ENCODE results near the gene MYLK3. TPM values are rescaled to one million over a fixed set of nuclear protein-coding genes. Genes with fewer than 3 reads are reported as not detected.

The MYLK3 gene
- total RNA-seq, 1 experiment from 2014 or later = 0.80 TPM

DNA sequence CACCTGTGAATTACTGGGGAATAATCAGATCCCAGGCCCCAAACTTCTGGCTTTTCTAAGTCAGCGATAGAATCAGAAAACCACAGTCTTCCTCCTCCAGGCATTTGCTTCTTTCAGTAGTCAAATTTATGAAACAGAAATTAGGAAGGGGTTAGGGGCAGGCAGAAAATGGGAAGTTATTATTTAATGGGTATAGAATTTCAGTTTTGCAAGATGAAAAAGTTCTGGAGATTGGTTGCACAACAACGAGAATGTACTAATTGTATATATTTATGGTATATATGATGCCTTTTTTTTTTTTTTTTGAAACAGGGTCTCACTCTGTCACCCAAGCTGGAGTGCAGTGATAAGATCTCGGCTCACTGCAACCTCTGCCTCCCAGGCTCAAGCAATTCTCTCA, 35.2 kb downstream of the MYLK3 start:
- intact Hi-C loops (cut with micrococcal nuclease; ENCODE audit: unreplicated experiment) = no loop called here
- no peak overlapping the region for H3K4me3 Mint-ChIP-seq (ENCODE audit: low read depth, unreplicated experiment)
- H3K4me1 Mint-ChIP-seq (ENCODE audit: low read depth, unreplicated experiment) = no peaks in the 10 kb centered on the region
- CTCF ChIA-PET = no interaction called here
- TF ChIP-seq CTCF (IDR thresholded peaks at IDR 0.05; ENCODE audit: unreplicated experiment) = no peak
- no peaks in the 10 kb centered on the region for H3K9me3 Mint-ChIP-seq (ENCODE audit: low read depth, unreplicated experiment)
- BruUV-seq (replicated peaks) = no TSS peak
- no peak for DNase-seq
- no peaks in the 10 kb centered on the region for H3K27me3 Mint-ChIP-seq (ENCODE audit: unreplicated experiment)
- H3K27ac Mint-ChIP-seq (ENCODE audit: unreplicated experiment) = no peak overlapping the region
- H3K36me3 Mint-ChIP-seq (ENCODE audit: insufficient read depth, unreplicated experiment) = no peaks in the 10 kb centered on the region

DNA sequence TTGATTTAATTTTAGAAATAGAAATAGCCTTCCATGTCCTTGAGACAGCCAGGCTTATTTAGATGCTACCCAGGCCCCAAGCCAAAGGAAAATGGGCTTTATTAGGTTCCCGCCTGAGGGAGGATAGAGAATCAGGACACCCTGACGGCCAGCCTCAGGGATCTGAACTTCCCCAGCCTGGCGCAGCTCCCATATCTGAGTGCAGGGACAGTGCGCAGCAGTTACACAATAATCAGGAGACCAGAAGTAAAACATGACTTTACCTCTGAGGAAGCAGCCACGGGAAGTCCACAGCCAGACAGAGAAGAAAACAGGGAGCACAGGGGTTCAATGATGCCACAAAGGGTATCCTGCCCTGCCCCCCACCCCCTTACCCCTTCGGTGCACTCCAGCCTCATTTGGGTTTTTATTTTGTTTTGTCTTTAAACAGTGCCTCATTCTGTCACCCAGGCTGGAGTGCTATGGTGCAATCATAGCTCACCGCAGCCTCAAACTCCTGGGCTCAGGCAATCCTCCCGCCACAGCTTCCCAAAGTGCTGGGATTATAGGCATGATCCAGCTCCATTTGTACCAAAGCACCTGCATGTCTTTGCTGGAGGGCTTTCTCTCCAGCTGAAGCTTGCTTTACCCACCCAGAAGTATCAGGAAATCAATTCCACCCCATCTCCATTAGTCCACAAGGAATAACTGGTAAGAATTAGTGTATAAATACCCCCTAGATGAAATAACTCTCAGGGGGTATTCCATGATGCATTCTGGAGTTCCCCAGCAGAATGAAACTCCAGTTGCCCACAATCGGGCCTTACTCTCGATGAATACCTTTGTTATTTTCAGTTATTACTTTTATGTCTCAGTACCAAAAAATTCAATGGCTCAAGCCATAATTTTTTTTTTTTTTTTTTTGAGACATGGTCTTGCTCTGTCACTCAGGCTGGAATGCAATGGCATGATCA, 36.8 kb downstream of the MYLK3 start:
- BruUV-seq (replicated peaks) = no TSS peak
- Mint-ChIP-seq H3K4me1 (ENCODE audit: low read depth, unreplicated experiment) (no peaks in the 10 kb centered on the region), H3K4me3 (ENCODE audit: low read depth, unreplicated experiment) (no peak overlapping the region), H3K36me3 (ENCODE audit: insufficient read depth, unreplicated experiment) (no peaks in the 10 kb centered on the region), H3K9me3 (ENCODE audit: low read depth, unreplicated experiment) (no peaks in the 10 kb centered on the region), H3K27ac (ENCODE audit: unreplicated experiment) (no peak overlapping the region), H3K27me3 (ENCODE audit: unreplicated experiment) (no peaks in the 10 kb centered on the region)
- intact Hi-C loops (cut with micrococcal nuclease; ENCODE audit: unreplicated experiment) = no loop called here
- CTCF ChIA-PET = no interaction called here
- no peak for DNase-seq
- TF ChIP-seq CTCF (IDR thresholded peaks at IDR 0.05; ENCODE audit: unreplicated experiment) = no peak

DNA sequence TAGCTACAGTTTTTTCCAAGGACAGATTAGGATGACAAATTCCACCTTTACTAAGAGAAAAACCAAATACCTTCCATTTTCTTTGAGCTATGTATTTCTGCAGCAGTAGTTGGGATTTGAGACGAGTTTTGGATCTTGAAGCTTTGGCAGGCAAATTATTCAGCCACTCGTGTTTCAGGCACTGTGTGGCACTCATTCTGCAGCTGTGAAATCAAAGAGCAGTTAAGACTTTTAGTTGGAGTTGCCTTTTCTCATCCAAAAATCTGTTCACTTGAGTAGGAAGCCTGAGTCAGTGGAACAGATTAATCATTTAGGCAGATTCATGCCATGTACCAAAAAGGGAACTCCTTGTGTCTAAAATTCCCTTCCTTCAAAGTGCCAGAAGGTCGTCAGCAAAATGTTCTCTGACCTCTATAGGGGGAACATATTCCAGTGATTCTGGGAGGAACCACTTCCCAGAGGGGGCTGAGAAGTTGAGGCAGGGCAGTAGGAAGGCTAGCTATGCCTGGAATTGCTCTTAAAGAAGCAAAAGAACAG, 38.6 kb downstream of the MYLK3 start:
- Mint-ChIP-seq H3K27ac (ENCODE audit: unreplicated experiment) (no peak overlapping the region), H3K4me1 (ENCODE audit: low read depth, unreplicated experiment) (no peaks in the 10 kb centered on the region), H3K4me3 (ENCODE audit: low read depth, unreplicated experiment) (no peak overlapping the region), H3K36me3 (ENCODE audit: insufficient read depth, unreplicated experiment) (no peaks in the 10 kb centered on the region), H3K27me3 (ENCODE audit: unreplicated experiment) (no peaks in the 10 kb centered on the region), H3K9me3 (ENCODE audit: low read depth, unreplicated experiment) (no peaks in the 10 kb centered on the region)
- intact Hi-C loops (cut with micrococcal nuclease; ENCODE audit: unreplicated experiment) = no loop called here
- DNase-seq = no peak
- no peak for TF ChIP-seq CTCF (IDR thresholded peaks at IDR 0.05; ENCODE audit: unreplicated experiment)
- CTCF ChIA-PET = interaction anchor here (0.7 to 1.0 kb wide), 2 partner anchors 10 to 92 kb away, joined by 3 to 4 read pairs; no protein-coding TSS in a partner anchor
- BruUV-seq (replicated peaks) = no TSS peak

GRCh38 chr16:46706642-46707041, 41.5 kb downstream of the MYLK3 start:
- Mint-ChIP-seq H3K4me1 (ENCODE audit: low read depth, unreplicated experiment) (no peaks in the 10 kb centered on the region), H3K36me3 (ENCODE audit: insufficient read depth, unreplicated experiment) (no peaks in the 10 kb centered on the region), H3K27ac (ENCODE audit: unreplicated experiment) (no peak overlapping the region), H3K9me3 (ENCODE audit: low read depth, unreplicated experiment) (no peaks in the 10 kb centered on the region), H3K4me3 (ENCODE audit: low read depth, unreplicated experiment) (no peak overlapping the region), H3K27me3 (ENCODE audit: unreplicated experiment) (no peaks in the 10 kb centered on the region)
- no peak for TF ChIP-seq CTCF (IDR thresholded peaks at IDR 0.05; ENCODE audit: unreplicated experiment)
- intact Hi-C loops (cut with micrococcal nuclease; ENCODE audit: unreplicated experiment) = no loop called here
- BruUV-seq (replicated peaks) = no TSS peak
- DNase-seq = no peak
- CTCF ChIA-PET = no interaction called here
